ENCODE measurements around the gene KCNJ6.

The KCNJ6 gene

GRCh38 chr21:37811711-37812110 is 104.5 kb downstream of the KCNJ6 start:
- no peak for DNase-seq

GRCh38 chr21:37808261-37808660 is 108.0 kb downstream of the KCNJ6 start:
- no peak for DNase-seq

- no peak for DNase-seq
Measured at GRCh38 chr21:37805266-37805665, 111.0 kb downstream of the KCNJ6 start.

GRCh38 chr21:37804001-37804400 is 112.3 kb downstream of the KCNJ6 start:
- DNase-seq, result no peak

- DNase-seq, result no peak
Measured at GRCh38 chr21:37803101-37803651, 113.1 kb downstream of the KCNJ6 start.

- DNase-seq, result no peak
Measured at GRCh38 chr21:37800456-37801061, 115.7 kb downstream of the KCNJ6 start.

GRCh38 chr21:37800057-37800455 is 116.2 kb downstream of the KCNJ6 start:
- no peak for DNase-seq

GRCh38 chr21:37799211-37800056 is 116.8 kb downstream of the KCNJ6 start:
- DNase-seq, result no peak

GRCh38 chr21:37797403-37797802 is 118.9 kb downstream of the KCNJ6 start:
- DNase-seq, result no peak

- no peak for DNase-seq
Measured at GRCh38 chr21:37796011-37796410, 120.2 kb downstream of the KCNJ6 start.

- no peak for DNase-seq
Measured at GRCh38 chr21:37793660-37794059, 122.6 kb downstream of the KCNJ6 start.

GRCh38 chr21:37792046-37792445 is 124.2 kb downstream of the KCNJ6 start:
- no peak for DNase-seq

- DNase-seq, result no peak
Measured at GRCh38 chr21:37790905-37791304, 125.4 kb downstream of the KCNJ6 start.

- DNase-seq, result no peak
Measured at GRCh38 chr21:37788503-37788902, 127.8 kb downstream of the KCNJ6 start.

GRCh38 chr21:37787456-37787855 is 128.8 kb downstream of the KCNJ6 start:
- DNase-seq, result no peak

GRCh38 chr21:37784591-37785318 is 131.5 kb downstream of the KCNJ6 start:
- no peak for DNase-seq

- no peak for DNase-seq
Measured at GRCh38 chr21:37783016-37783415, 133.2 kb downstream of the KCNJ6 start.

- no peak for DNase-seq
Measured at GRCh38 chr21:37780991-37781983, 135.0 kb downstream of the KCNJ6 start.

- DNase-seq, result no peak
Measured at GRCh38 chr21:37771181-37771580, 145.1 kb downstream of the KCNJ6 start.

GRCh38 chr21:37770461-37770860 is 145.8 kb downstream of the KCNJ6 start:
- DNase-seq, result no peak

- no peak for DNase-seq
Measured at GRCh38 chr21:37769656-37770055, 146.6 kb downstream of the KCNJ6 start.

- no peak for DNase-seq
Measured at GRCh38 chr21:37767984-37768383, 148.3 kb downstream of the KCNJ6 start.
